SU-DHL-6 (cell line): Measurements from ENCODE around the gene LRRTM4.

Source experiments
- EZH2phosphoT487 ChIP-seq: fragments of 200-600 bp; sonication (generic), shearing (Covaris generic); conservative IDR thresholded peaks from 2 replicates; pipeline ENCODE4 v1.6.1; 2018; ENCODE audit warnings: mild to moderate bottlenecking, antibody characterized with exemption, low read length, moderate library complexity, mixed read lengths
- TF ChIP-seq, protein P1 (sequence below): fragments of 200-600 bp; sonication (generic); IDR thresholded peaks from one replicate; pipeline ENCODE4 v1.5.1; 2017; ENCODE audit warnings: antibody characterized with exemption, mild to moderate bottlenecking, low read length, moderate library complexity; ENCODE audit not compliant: insufficient read depth, poor library complexity, severe bottlenecking

DNA sequence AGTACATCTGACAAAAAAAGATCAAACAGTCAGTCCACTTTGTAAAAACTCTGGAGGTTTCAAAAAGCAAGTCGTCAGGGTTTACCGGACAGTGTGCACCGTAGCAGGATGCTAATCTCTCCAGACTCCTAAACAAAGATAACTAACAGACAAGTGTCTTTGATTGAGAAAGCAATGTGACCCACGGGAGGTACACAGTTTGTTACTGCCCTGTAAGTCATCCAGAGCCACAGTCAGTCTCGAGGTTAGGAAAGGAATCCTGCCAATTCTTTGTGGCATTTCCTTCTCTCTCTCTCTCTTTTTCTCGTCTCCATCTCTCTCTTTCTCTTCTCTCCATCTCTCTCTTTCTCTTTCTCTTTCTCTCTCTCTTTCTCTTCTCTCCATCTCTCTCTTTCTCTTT lies 42.8 kb downstream of the LRRTM4 start:
- TF ChIP-seq, protein P1, sequence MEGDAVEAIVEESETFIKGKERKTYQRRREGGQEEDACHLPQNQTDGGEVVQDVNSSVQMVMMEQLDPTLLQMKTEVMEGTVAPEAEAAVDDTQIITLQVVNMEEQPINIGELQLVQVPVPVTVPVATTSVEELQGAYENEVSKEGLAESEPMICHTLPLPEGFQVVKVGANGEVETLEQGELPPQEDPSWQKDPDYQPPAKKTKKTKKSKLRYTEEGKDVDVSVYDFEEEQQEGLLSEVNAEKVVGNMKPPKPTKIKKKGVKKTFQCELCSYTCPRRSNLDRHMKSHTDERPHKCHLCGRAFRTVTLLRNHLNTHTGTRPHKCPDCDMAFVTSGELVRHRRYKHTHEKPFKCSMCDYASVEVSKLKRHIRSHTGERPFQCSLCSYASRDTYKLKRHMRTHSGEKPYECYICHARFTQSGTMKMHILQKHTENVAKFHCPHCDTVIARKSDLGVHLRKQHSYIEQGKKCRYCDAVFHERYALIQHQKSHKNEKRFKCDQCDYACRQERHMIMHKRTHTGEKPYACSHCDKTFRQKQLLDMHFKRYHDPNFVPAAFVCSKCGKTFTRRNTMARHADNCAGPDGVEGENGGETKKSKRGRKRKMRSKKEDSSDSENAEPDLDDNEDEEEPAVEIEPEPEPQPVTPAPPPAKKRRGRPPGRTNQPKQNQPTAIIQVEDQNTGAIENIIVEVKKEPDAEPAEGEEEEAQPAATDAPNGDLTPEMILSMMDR = no peak
- TF ChIP-seq EZH2phosphoT487 = no peak
